HUES64 (cell line): ENCODE data around the gene ACD.

Experiments
- H3K27ac ChIP-seq: 2 replicates; pipeline ENCODE4 v1.7.0; 2013; ENCODE audit warnings: low read depth, low read length, inconsistent platforms
- H3K27me3 ChIP-seq: 2 replicates; pipeline ENCODE4 v1.6.1; 2013; ENCODE audit warnings: mild to moderate bottlenecking, low read length; ENCODE audit not compliant: insufficient read depth
- H3K36me3 ChIP-seq: 2 replicates; pipeline ENCODE4 v1.6.1; 2013; ENCODE audit warnings: mild to moderate bottlenecking, low read length; ENCODE audit not compliant: insufficient read depth
- H3K4me1 ChIP-seq: 2 replicates; pipeline ENCODE4 v1.6.1; 2013; ENCODE audit warnings: mild to moderate bottlenecking, low read length, moderate library complexity; ENCODE audit not compliant: insufficient read depth
- H3K4me3 ChIP-seq: 2 replicates; pipeline ENCODE4 v1.5.1; 2013; ENCODE audit warnings: mild to moderate bottlenecking, low read length, moderate library complexity
- H3K9ac ChIP-seq: 2 replicates; pipeline ENCODE4 v1.6.1; 2013; ENCODE audit warnings: mild to moderate bottlenecking, low read depth, low read length
- H3K9me3 ChIP-seq: 2 replicates; pipeline ENCODE4 v1.6.1; 2013; ENCODE audit warnings: low read depth, low read length; ENCODE audit not compliant: insufficient read depth
- WGBS: fragments of 150-250, 120-280 bp; methylation state at CpG from one replicate; pipeline ENCODE4 v1.1.7; 2013; ENCODE audit warnings: missing lambda C conversion rate; 5-methylcytosine and 5-hydroxymethylcytosine counted together

Gene ACD

GRCh38 chr16:67666559-67667452 lies 6.7 kb upstream of the ACD start, which contains the start of the genes C16orf86 and ENKD1:
C16orf86 (plus strand) TSS chr16:67666814; CDS start chr16:67666971, 157 bp downstream.
ENKD1 (minus strand) TSS chr16:67666750; CDS start chr16:67666442, 308 bp downstream.
- H3K4me1 ChIP-seq, result peaks cover 4% of the 10 kb centered on the region; the same call in 1 of the 2 replicates
- H3K9ac ChIP-seq, result peak within 1 kb of the TSS; percentile 48
- peak within 1 kb of the TSS; percentile 76 for H3K4me3 ChIP-seq
- no peaks in the 10 kb centered on the region for H3K9me3 ChIP-seq
- WGBS, result 7% methylated on average over 78 of the region's 78 CpGs
- peaks cover 6% of the 10 kb centered on the region; the same call in 1 of the 2 replicates for H3K27me3 ChIP-seq
- H3K36me3 ChIP-seq, result no peaks in the 10 kb centered on the region
- 0 out of 2 replicates have a peak within 1 kb of the TSS, but pooled peaks have one; percentile 13 for H3K27ac ChIP-seq

GRCh38 chr16:67666032-67666551 lies 6.0 kb upstream of the ACD start:
- no peaks in the 10 kb centered on the region for H3K9me3 ChIP-seq
- H3K9ac ChIP-seq, result peak overlapping the region; percentile 29; the same call in 1 of the 2 replicates
- peaks cover 4% of the 10 kb centered on the region; the same call in 1 of the 2 replicates for H3K4me1 ChIP-seq
- WGBS, result 3% methylated on average over 46 of the region's 46 CpGs
- 0 out of 2 replicates have a peak overlapping the region, but pooled peaks have one; percentile 13 for H3K27ac ChIP-seq
- H3K4me3 ChIP-seq, result peak overlapping the region; percentile 76
- H3K36me3 ChIP-seq, result no peaks in the 10 kb centered on the region
- peaks cover 6% of the 10 kb centered on the region; the same call in 1 of the 2 replicates for H3K27me3 ChIP-seq

- H3K27ac ChIP-seq, result no peak overlapping the region
- H3K9ac ChIP-seq, result peak overlapping the region; percentile 29; the same call in 1 of the 2 replicates
Measured at GRCh38 chr16:67665598-67665997, 5.5 kb upstream of the ACD start.

GRCh38 chr16:67664871-67665270 lies 4.8 kb upstream of the ACD start:
- no peaks in the 10 kb centered on the region for H3K36me3 ChIP-seq
- 95% methylated on average over 7 of the region's 7 CpGs for WGBS
- peaks cover 4% of the 10 kb centered on the region; the same call in 1 of the 2 replicates for H3K4me1 ChIP-seq
- no peak overlapping the region for H3K4me3 ChIP-seq
- no peak overlapping the region for H3K9ac ChIP-seq
- H3K27ac ChIP-seq, result no peak overlapping the region
- peaks cover 6% of the 10 kb centered on the region; the same call in 1 of the 2 replicates for H3K27me3 ChIP-seq
- no peaks in the 10 kb centered on the region for H3K9me3 ChIP-seq

More at GRCh38 chr16:67665598-67665997, 5.5 kb upstream of the ACD start:
- WGBS, result 75% methylated on average over 5 of the region's 5 CpGs
- Histone ChIP-seq H3K36me3 (no peaks in the 10 kb centered on the region), H3K9me3 (no peaks in the 10 kb centered on the region), H3K4me3 (peak overlapping the region; percentile 76), H3K27me3 (peaks cover 6% of the 10 kb centered on the region; the same call in 1 of the 2 replicates), H3K4me1 (peaks cover 4% of the 10 kb centered on the region; the same call in 1 of the 2 replicates)

- Histone ChIP-seq H3K4me3 (no peak overlapping the region), H3K27me3 (peaks cover 8% of the 10 kb centered on the region; the same call in 1 of the 2 replicates), H3K27ac (no peak overlapping the region), H3K36me3 (no peaks in the 10 kb centered on the region), H3K9me3 (no peaks in the 10 kb centered on the region), H3K4me1 (peaks cover 4% of the 10 kb centered on the region; the same call in 1 of the 2 replicates), H3K9ac (no peak overlapping the region)
- WGBS, result 84% methylated on average over 4 of the region's 4 CpGs
Measured at GRCh38 chr16:67664258-67664657, 4.2 kb upstream of the ACD start.

GRCh38 chr16:67663877-67664222 lies 3.8 kb upstream of the ACD start:
- Histone ChIP-seq H3K27ac (no peak overlapping the region), H3K4me1 (peaks cover 4% of the 10 kb centered on the region; the same call in 1 of the 2 replicates), H3K27me3 (peaks cover 8% of the 10 kb centered on the region; the same call in 1 of the 2 replicates), H3K9ac (no peak overlapping the region), H3K9me3 (no peaks in the 10 kb centered on the region), H3K4me3 (no peak overlapping the region), H3K36me3 (no peaks in the 10 kb centered on the region)
- 95% methylated on average over 6 of the region's 6 CpGs for WGBS

- no peak overlapping the region for H3K4me3 ChIP-seq
Measured at GRCh38 chr16:67663151-67663876, 3.3 kb upstream of the ACD start.

GRCh38 chr16:67662653-67663010 lies 2.6 kb upstream of the ACD start:
- no peak overlapping the region for H3K4me3 ChIP-seq
- H3K9ac ChIP-seq, result no peak overlapping the region
- H3K27me3 ChIP-seq, result peaks cover 8% of the 10 kb centered on the region; the same call in 1 of the 2 replicates
- H3K27ac ChIP-seq, result no peak overlapping the region
- peaks cover 4% of the 10 kb centered on the region; the same call in 1 of the 2 replicates for H3K4me1 ChIP-seq
- peaks cover 5% of the 10 kb centered on the region for H3K36me3 ChIP-seq
- H3K9me3 ChIP-seq, result no peaks in the 10 kb centered on the region

More at GRCh38 chr16:67663151-67663876, 3.3 kb upstream of the ACD start:
- H3K27me3 ChIP-seq, result peaks cover 8% of the 10 kb centered on the region; the same call in 1 of the 2 replicates
- H3K27ac ChIP-seq, result no peak overlapping the region
- WGBS, result 81% methylated on average over 25 of the region's 25 CpGs
- peaks cover 4% of the 10 kb centered on the region; the same call in 1 of the 2 replicates for H3K4me1 ChIP-seq
- H3K9me3 ChIP-seq, result no peaks in the 10 kb centered on the region
- H3K9ac ChIP-seq, result no peak overlapping the region
- peaks cover 1% of the 10 kb centered on the region; the same call in 1 of the 2 replicates for H3K36me3 ChIP-seq

- peaks cover 8% of the 10 kb centered on the region for H3K36me3 ChIP-seq
- H3K9me3 ChIP-seq, result no peaks in the 10 kb centered on the region
- no peak overlapping the region for H3K27ac ChIP-seq
- peak overlapping the region; percentile 22; the same call in 1 of the 2 replicates for H3K9ac ChIP-seq
- peaks cover 5% of the 10 kb centered on the region; the same call in 1 of the 2 replicates for H3K27me3 ChIP-seq
- peaks cover 4% of the 10 kb centered on the region; the same call in 1 of the 2 replicates for H3K4me1 ChIP-seq
- H3K4me3 ChIP-seq, result peak overlapping the region; percentile 86; the same call in 1 of the 2 replicates
- 93% methylated on average over 34 of the region's 34 CpGs for WGBS
Measured at GRCh38 chr16:67661886-67662652, 2.0 kb upstream of the ACD start.
